Retina (tissue), 1 donor: ENCODE data around the gene STX2.
"Not testable (repeated sequence)": the region's sequence is repeated elsewhere in the genome, so short reads cannot be mapped to it uniquely, and the experiment has no call there.

Experiments used
- DNase-seq: peaks from one replicate; pipeline ENCODE4 v3.0.0-alpha.2; 2016

STX2 gene

DNA sequence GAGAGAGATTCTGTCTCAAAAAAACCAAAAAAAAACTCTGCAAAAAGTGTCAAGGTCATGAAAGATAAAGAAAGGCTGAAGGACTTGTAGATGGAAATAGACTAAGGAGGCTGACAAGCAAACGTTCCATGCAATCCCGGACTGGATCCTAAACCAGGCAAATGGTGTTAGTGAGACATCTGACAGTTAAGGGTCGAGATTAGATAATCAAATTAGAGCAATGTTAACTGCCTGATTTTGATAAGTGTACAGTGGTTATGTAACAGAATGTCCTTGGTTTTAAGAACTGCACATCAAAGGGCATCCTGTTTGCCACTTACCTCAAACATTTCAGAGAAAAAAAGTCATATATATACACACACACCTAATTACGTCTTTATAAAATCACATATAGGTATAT is 29.4 kb upstream of the STX2 start:
- DNase-seq: no peak

- no peak for DNase-seq
Measured at GRCh38 chr12:130863298-130863697, 24.2 kb upstream of the STX2 start.

DNA sequence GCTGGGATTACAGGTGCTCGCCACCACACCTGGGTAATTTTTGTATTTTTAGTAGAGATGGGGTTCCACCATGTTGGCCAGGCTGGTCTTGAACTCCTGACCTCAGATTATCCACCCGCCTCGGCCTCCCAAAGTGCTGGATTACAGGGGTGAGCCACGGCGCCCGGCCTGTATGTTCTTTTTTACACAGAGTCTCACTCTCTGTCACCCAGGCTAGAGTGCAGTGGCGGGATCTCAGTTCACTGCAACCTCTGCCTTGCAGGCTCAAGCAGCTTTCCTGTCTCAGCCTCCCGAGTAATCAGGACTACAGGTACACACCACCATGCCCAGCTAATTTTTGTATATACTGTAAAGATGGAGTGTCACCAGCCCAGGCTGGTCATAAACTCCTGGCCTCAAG is 23.7 kb upstream of the STX2 start:
- not testable (repeated sequence) for DNase-seq

DNA sequence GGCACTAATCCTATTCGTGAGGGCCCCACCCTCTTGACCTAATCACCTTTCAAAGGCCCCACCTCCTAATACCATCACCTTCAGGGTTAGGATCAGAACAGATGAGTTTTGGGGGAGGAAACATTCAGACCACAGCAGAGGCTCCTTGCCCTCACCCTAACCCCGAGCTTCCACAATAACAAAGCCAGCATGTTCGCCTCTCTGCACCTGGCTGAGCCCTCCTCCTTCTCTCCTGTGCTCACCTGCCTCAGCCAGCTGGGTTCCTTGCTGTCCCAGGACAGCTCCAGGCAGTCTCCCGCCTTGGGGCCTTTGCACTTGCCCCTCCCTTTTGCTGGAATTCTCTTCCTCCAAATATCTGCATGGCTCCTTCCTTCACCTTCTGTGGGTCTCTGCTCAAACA is 23.1 kb upstream of the STX2 start:
- DNase-seq: no peak

- no peak for DNase-seq
Measured at GRCh38 chr12:130860311-130860710, 21.3 kb upstream of the STX2 start.

GRCh38 chr12:130859161-130859560 is 20.1 kb upstream of the STX2 start:
- DNase-seq: no peak

GRCh38 chr12:130858084-130858483 is 19.0 kb upstream of the STX2 start:
- no peak for DNase-seq

DNA sequence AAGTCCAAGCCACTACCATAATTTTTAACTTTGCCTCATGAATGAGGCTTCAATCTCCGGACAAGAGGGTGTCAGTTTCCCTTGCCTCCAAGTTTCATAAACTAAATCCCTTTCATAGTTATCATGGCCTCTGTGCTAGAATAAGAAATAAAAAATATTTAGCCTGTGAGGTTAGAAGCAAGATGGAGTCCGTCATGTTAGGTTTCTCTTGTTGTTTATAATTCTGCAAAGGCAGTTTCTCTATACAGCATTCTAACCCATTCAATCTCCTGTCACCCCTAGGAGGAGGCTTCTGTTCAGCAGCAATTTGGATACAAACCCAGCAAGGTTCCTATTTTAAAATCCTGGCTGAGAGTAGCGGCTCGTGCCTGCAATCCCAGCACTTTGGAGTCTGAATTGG is 17.0 kb upstream of the STX2 start:
- DNase-seq: no peak

DNA sequence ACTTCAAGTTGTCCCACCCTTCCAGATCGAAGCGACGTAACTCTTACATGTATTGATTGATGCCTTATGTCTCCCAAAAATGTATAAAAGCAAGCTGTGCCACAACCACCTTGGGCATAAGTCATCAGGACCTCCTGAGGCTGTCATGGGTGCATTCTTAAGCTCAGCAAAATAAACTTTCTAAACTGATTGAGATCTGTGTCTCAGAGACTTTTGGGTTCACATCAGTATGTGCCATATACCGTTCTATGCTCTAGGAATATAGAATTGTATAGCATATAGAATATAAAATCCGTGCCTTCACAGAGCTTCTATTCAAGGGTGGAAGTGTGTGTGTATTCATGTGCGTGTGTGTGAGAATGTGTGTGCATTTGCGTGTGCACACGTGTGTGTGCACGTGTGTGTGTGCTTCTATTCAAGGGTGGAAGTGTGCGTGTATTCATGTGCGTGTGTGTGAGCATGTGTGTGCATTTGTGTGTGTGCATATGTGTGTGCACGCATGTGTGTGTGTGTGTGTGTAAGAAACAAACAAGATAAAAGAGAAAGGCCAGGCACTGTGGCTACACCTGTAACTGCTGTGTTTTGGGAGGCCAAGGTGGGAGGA is 11.5 kb upstream of the STX2 start:
- DNase-seq: no peak

DNA sequence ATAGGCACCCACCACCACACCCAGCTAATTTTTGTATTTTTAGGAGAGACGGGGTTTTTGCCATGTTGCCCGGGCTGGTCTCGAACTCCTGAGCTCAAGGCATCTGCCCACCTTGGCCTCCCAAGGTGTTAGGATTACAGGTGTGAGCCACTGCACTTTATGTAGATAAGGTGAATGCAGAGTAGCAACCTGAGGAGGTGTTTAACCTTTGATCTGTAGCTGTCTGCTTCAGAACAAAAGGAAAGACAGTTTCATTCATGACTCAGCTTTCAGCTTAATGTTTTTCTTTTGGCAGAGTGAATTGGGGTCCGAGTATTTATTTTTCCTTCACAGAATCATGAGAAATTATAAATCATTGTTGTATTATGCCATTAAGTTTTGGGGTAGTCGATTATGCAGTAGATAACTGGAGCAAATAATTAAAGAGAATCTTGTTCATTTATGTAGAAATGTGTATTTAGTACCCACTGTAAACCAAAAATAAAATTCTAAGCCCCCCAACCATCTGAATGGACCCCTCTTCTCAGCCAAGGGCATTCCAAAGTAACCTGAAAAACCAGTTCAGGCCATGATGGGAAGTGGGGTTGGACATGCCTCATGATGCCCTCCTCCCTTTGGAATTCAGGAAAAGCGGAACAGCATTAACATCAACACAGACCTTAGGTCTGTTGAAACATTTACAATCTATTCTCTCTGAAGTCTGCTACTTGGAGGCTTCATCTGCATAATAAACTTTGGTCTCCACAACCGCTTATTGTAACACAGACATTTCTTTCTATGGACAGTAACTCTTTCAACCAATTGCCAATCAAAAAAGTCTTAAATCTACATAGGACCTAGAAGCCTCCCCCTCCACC is 10.7 kb upstream of the STX2 start:
- no peak for DNase-seq

- DNase-seq: not testable (repeated sequence)
Measured at GRCh38 chr12:130848785-130849305, 9.8 kb upstream of the STX2 start.

DNA sequence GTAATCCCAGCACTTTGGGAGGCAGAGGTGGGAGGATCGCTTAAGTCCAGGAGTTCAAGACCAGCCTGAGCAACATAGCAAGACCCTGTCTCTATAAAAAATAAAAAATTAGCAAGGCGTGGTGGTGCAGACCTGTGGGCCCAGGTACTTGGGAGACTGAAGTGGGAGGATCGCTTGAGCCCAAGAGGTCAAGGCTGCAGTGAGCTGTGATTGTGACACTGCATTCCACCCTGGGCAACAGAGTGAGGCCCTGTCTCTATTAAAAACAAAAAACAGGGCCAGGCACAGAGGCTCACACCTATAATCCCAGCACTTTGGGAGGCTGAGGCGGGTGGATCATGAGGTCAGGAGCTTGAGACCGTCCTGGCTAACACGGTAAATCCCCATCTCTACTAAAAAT is 9.1 kb upstream of the STX2 start:
- not testable (repeated sequence) for DNase-seq

GRCh38 chr12:130847112-130847511 is 8.1 kb upstream of the STX2 start:
- no peak for DNase-seq

GRCh38 chr12:130846369-130846768 is 7.3 kb upstream of the STX2 start:
- DNase-seq: no peak

DNA sequence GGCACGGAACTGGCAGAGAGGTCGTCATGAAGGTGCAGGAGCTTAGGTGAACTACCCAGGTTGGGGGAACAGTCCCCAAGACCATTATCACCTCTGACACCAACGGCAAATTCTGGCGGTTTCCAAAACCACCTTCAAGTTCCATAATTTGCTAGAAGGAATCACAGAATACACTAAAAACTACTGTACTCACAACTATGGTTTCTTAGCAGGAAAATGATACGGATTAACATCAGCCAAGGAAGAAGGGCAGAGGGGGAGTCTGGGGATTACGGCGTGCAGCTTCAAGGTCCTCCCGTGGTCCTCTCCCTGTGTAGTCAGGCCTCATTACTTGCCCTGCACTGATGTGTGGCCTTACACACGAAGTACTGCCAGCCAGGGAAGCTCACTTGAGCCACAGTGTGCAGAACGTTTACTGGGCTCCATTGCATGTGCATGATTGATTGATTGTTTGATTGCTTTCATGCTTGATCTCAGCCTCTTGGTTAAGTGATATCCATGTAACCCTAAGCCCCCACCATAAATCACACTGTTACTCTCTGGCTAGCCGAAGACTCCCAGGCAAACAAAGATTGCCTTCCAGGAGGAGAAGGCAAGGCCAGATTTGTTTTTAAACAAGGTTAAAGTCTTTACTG is 837 bp upstream of the STX2 start:
- no peak for DNase-seq

DNA sequence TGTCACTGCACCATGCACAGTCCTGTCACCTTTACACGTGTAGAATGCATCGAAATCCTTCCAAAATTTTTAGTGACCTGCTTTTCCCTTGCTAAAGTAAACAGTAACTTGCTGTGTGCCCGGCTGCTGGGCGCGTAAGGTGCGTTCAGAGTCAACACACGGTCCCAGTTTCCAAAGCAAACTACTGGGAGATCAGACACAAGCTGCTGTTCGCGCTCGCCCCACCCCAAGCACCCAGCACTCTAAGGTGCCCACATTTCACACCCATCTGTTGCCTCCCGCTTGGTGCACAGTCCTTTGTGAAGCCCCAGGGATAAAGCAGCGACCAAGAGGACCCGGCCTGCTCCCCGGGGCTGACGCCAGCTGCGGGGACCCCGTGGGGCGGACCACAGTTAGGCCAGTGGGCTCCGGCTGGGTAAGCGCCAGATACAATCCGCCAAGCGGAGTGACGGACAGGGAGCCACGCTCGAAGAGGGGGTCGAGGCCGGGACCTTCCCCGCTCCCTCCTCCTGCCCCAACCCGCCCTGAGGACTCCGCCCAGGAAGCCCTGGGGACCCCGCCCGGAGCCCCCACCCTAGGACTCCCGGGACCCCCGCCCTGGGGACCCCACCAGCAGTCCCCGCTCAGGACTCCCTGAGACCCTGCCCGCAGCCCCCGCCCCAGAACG is 633 bp downstream of the STX2 start:
- peak; percentile 71 for DNase-seq

DNA sequence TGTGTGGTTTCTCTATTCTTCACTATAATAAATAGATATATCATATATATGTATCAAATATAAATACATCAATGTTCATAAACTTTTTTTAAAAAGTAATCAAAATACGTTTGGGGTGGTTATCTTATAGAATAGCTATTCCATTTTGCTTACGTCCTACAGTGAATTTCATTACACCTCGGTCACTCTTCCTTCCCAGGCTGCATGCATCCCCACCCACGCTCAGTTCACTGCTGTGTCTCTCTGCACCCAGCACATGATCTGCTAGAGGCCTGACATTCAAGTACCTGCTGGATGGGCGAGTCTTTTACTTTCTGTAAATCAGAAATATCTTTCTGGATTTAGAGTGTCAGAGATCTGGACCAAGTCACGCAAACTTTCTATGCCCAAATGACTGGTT is 3.6 kb downstream of the STX2 start:
- no peak for DNase-seq

- no peak for DNase-seq
Measured at GRCh38 chr12:130835011-130835410, 4.0 kb downstream of the STX2 start.

GRCh38 chr12:130832561-130833209 is 6.4 kb downstream of the STX2 start:
- DNase-seq: no peak

DNA sequence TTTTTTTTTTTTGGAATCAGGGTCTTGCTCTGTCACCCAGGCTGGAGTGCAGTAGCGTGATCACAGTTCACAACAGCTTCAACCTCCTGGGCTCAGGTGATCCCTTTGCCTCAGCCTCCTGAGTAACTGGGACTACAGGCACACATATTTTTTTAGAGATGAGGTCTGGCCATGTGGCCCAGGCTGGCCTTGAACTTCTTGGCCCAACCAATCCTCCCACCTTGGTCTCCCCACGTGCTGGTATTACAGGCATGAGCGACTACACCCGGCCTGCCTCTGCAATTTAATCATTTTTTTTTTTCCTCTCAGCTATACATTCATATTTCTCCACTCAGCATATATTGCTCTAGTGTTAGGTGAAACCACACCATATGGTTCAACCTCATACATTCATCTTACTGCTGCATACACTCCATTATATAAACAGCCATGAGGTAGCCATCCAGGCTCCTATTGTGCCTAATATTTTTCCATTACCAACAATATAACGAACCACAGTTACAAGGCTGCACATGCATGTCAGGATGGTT is 7.1 kb downstream of the STX2 start:
- DNase-seq: no peak

DNA sequence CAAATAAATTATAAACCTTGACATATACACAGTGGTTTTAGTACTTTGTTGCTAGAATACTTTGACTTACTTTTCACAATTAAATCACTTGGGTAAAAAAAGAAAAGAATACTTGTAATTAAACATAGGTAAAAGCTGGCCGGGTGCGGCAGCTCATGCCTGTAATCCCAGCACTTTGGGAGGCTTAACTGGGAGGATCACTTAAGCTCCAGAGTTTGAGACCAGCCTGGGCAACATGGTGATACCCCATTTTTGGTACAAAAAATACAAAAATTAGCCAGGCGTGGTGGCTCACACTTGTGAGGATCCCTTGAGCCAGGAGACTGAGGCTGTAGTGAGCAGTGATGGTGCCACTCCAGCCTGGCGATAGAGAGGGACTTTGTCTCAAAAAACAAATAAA is 7.8 kb downstream of the STX2 start:
- DNase-seq: no peak

- DNase-seq: no peak
Measured at GRCh38 chr12:130830246-130830551, 8.9 kb downstream of the STX2 start.
